ENCODE results near the gene POLD1. TPM values are rescaled to one million over a fixed set of nuclear protein-coding genes. Genes with fewer than 3 reads are reported as not detected.

The POLD1 gene
- total and polyA plus RNA-seq, 2 experiments from 2014 or later = 111 to 173 TPM

GRCh38 chr19:50459638-50460037 lies 75.5 kb downstream of the POLD1 start:
- no peak overlapping the region for H3K4me3 Mint-ChIP-seq
- Histone ChIP-seq H4K20me1 (replicated peaks; ENCODE audit: insufficient read depth) (no peaks in the 10 kb centered on the region), H2AFZ (no peak overlapping the region), H3K4me3 (no peak overlapping the region), H3K9me2 (ENCODE audit: insufficient read depth) (0 out of 2 replicates have a peak, but pooled peaks cover 3% of the 10 kb centered on the region), H3K27ac (ENCODE audit: low read depth) (no peak overlapping the region), H3K79me2 (replicated peaks; ENCODE audit: insufficient read depth) (no peaks in the 10 kb centered on the region), H3K4me1 (ENCODE audit: insufficient read depth) (no peaks in the 10 kb centered on the region), H3F3A (replicated peaks; ENCODE audit: low read depth) (no peaks in the 10 kb centered on the region), H3K4me2 (no peak overlapping the region), H3K36me3 (ENCODE audit: insufficient read depth) (no peaks in the 10 kb centered on the region), H3K27me3 (ENCODE audit: insufficient read depth) (no peaks in the 10 kb centered on the region)
- TF ChIP-seq EZH2phosphoT487 (IDR thresholded peaks at IDR 0.05; ENCODE audit: unreplicated experiment) (no peak), EZH2 (IDR thresholded peaks at IDR 0.05; ENCODE audit: low read depth, unreplicated experiment) (no peak), STAT1 (IDR thresholded peaks at IDR 0.05; ENCODE audit: unreplicated experiment) (no peak), ZNF114 (CRISPR knock-in tag; IDR thresholded peaks at IDR 0.05) (no peak)
- H3K9me3 Mint-ChIP-seq = peaks cover 87% of the 10 kb centered on the region
- peaks cover 39% of the 10 kb centered on the region for H3K36me3 Mint-ChIP-seq (ENCODE audit: low read depth)
- H3K27ac Mint-ChIP-seq = no peak overlapping the region
- peaks cover 14% of the 10 kb centered on the region for H3K27me3 Mint-ChIP-seq (ENCODE audit: insufficient read depth, low read depth, poor library complexity)
- DNase-seq (ENCODE audit: low spot score) (no peak), ATAC-seq (no peak)
- no peaks in the 10 kb centered on the region for H3K4me1 Mint-ChIP-seq

- Mint-ChIP-seq H3K4me1 (no peaks in the 10 kb centered on the region), H3K27ac (no peak overlapping the region), H3K27me3 (ENCODE audit: insufficient read depth, low read depth, poor library complexity) (peaks cover 14% of the 10 kb centered on the region), H3K9me3 (peaks cover 87% of the 10 kb centered on the region), H3K36me3 (ENCODE audit: low read depth) (peaks cover 36% of the 10 kb centered on the region), H3K4me3 (no peak overlapping the region)
- ATAC-seq (no peak), DNase-seq (ENCODE audit: low spot score) (peak; percentile 25)
- Histone ChIP-seq H3K27ac (ENCODE audit: low read depth) (no peak overlapping the region), H3K4me2 (no peak overlapping the region), H3F3A (replicated peaks; ENCODE audit: low read depth) (no peaks in the 10 kb centered on the region), H3K36me3 (ENCODE audit: insufficient read depth) (no peaks in the 10 kb centered on the region), H4K20me1 (replicated peaks; ENCODE audit: insufficient read depth) (no peaks in the 10 kb centered on the region), H3K9me2 (ENCODE audit: insufficient read depth) (0 out of 2 replicates have a peak, but pooled peaks cover 3% of the 10 kb centered on the region), H3K79me2 (replicated peaks; ENCODE audit: insufficient read depth) (no peaks in the 10 kb centered on the region), H3K4me3 (no peak overlapping the region), H2AFZ (no peak overlapping the region; the same call in 1 of the 2 replicates), H3K27me3 (ENCODE audit: insufficient read depth) (no peaks in the 10 kb centered on the region), H3K4me1 (ENCODE audit: insufficient read depth) (no peaks in the 10 kb centered on the region)
- TF ChIP-seq STAT1 (IDR thresholded peaks at IDR 0.05; ENCODE audit: unreplicated experiment) (no peak), CTCF (conservative IDR thresholded peaks at IDR 0.05; ENCODE audit: low read depth in 2 of 2) (peak; percentile 12 to 44; a peak in 2 of 4 replicates)
Observed at GRCh38 chr19:50460161-50460765, 76.1 kb downstream of the POLD1 start.

GRCh38 chr19:50461066-50461875 lies 77.1 kb downstream of the POLD1 start:
- Histone ChIP-seq H3K4me1 (ENCODE audit: insufficient read depth) (0 out of 2 replicates have a peak, but pooled peaks cover 3% of the 10 kb centered on the region), H3K36me3 (ENCODE audit: insufficient read depth) (no peaks in the 10 kb centered on the region), H3K79me2 (replicated peaks; ENCODE audit: insufficient read depth) (no peaks in the 10 kb centered on the region), H3F3A (replicated peaks; ENCODE audit: low read depth) (no peaks in the 10 kb centered on the region), H3K9me2 (ENCODE audit: insufficient read depth) (no peaks in the 10 kb centered on the region), H3K27ac (ENCODE audit: low read depth) (no peak overlapping the region), H3K4me2 (no peak overlapping the region), H3K4me3 (no peak overlapping the region), H3K27me3 (ENCODE audit: insufficient read depth) (no peaks in the 10 kb centered on the region), H2AFZ (no peak overlapping the region), H4K20me1 (replicated peaks; ENCODE audit: insufficient read depth) (no peaks in the 10 kb centered on the region)
- peaks cover 12% of the 10 kb centered on the region for H3K27me3 Mint-ChIP-seq (ENCODE audit: insufficient read depth, low read depth, poor library complexity)
- H3K4me1 Mint-ChIP-seq = no peaks in the 10 kb centered on the region
- H3K9me3 Mint-ChIP-seq = peaks cover 87% of the 10 kb centered on the region
- DNase-seq (ENCODE audit: low spot score) = peak; percentile 86
- ATAC-seq = peak; percentile 93
- H3K4me3 Mint-ChIP-seq = no peak overlapping the region; the same call in 2 of the 3 replicates
- H3K27ac Mint-ChIP-seq = no peak overlapping the region
- peaks cover 27% of the 10 kb centered on the region for H3K36me3 Mint-ChIP-seq (ENCODE audit: low read depth)
- TF ChIP-seq REST (IDR thresholded peaks at IDR 0.05; ENCODE audit: unreplicated experiment) (no peak), CTCF (conservative IDR thresholded peaks at IDR 0.05; ENCODE audit: low read depth in 2 of 2) (peak; percentile 76 to 97)

Data from GM23338 (cell line).